Mesendoderm (in vitro differentiated cells): ENCODE measurements around the gene PPM1J.
A peak's percentile ranks its signal among the peaks of the same experiment; 100 is the strongest.

Source experiments
- DNase-seq: peaks from one replicate; pipeline ENCODE4 v3.0.0; 2013
- H2AK5ac ChIP-seq: 2 replicates; pipeline ENCODE4 v1.6.1; 2013; ENCODE audit warnings: low read length, inconsistent platforms
- H2BK120ac ChIP-seq: 2 replicates; pipeline ENCODE4 v1.6.1; 2013; ENCODE audit warnings: low read depth, mild to moderate bottlenecking, low read length, moderate library complexity, mixed read lengths
- H2BK15ac ChIP-seq: replicated peaks from 2 replicates; pipeline ENCODE4 v1.6.1; 2013; ENCODE audit warnings: low read depth, mild to moderate bottlenecking, moderate library complexity
- H2BK5ac ChIP-seq: 2 replicates; pipeline ENCODE4 v1.6.1; 2013; ENCODE audit warnings: low read length, inconsistent platforms
- H3K18ac ChIP-seq: 2 replicates; pipeline ENCODE4 v1.6.1; 2013; ENCODE audit warnings: mild to moderate bottlenecking, low read length, mixed read lengths
- H3K23ac ChIP-seq: one replicate; pipeline ENCODE4 v1.6.1; 2013; ENCODE audit warnings: low read length
- H3K27ac ChIP-seq: 2 replicates; pipeline ENCODE4 v1.5.1; 2013; ENCODE audit warnings: low read depth, mild to moderate bottlenecking, inconsistent platforms, low read length, moderate library complexity
- H3K27me3 ChIP-seq: 2 replicates; pipeline ENCODE4 v1.6.1; 2013; ENCODE audit warnings: low read length, control low read depth, mild to moderate bottlenecking, inconsistent platforms; ENCODE audit not compliant: insufficient read depth, poor library complexity
- H3K36me3 ChIP-seq: 2 replicates; pipeline ENCODE4 v1.6.1; 2013; ENCODE audit warnings: low read length, inconsistent platforms; ENCODE audit not compliant: control insufficient read depth, insufficient read depth
- H3K4ac ChIP-seq: one replicate; pipeline ENCODE4 v1.6.1; 2013; ENCODE audit warnings: low read depth, mild to moderate bottlenecking, low read length, moderate library complexity
- H3K4me1 ChIP-seq: 2 replicates; pipeline ENCODE4 v1.6.1; 2013; ENCODE audit warnings: low read depth, low read length, inconsistent platforms; ENCODE audit not compliant: control insufficient read depth
- H3K4me2 ChIP-seq: 2 replicates; pipeline ENCODE4 v1.6.1; 2013; ENCODE audit warnings: low read length
- H3K4me3 ChIP-seq: 2 replicates; pipeline ENCODE4 v1.5.1; 2013; ENCODE audit warnings: mild to moderate bottlenecking, low read length
- H3K56ac ChIP-seq: one replicate; pipeline ENCODE4 v1.6.1; 2013; ENCODE audit warnings: low read length
- H3K79me1 ChIP-seq: 2 replicates; pipeline ENCODE4 v1.6.1; 2013; ENCODE audit warnings: low read length, inconsistent platforms
- H3K79me2 ChIP-seq: 2 replicates; pipeline ENCODE4 v1.6.1; 2013; ENCODE audit warnings: mild to moderate bottlenecking, low read length; ENCODE audit not compliant: control insufficient read depth, insufficient read depth
- H3K9ac ChIP-seq: 2 replicates; pipeline ENCODE4 v1.6.1; 2013; ENCODE audit warnings: low read length, inconsistent platforms
- H4K5ac ChIP-seq: one replicate; pipeline ENCODE4 v1.6.1; 2013; ENCODE audit warnings: low read length
- H4K8ac ChIP-seq: one replicate; pipeline ENCODE4 v1.6.1; 2013; ENCODE audit warnings: low read depth, mild to moderate bottlenecking, control low read depth, low read length, moderate library complexity
- WGBS: extraction: QIAGEN DNeasy Blood & Tissue Kit; methylation state at CpG from one replicate; pipeline ENCODE4 v1.1.7; 2013; ENCODE audit warnings: low lambda C conversion rate, missing lambda C conversion rate; ENCODE audit not compliant: insufficient coverage; ENCODE audit errors: extremely low coverage; 5-methylcytosine and 5-hydroxymethylcytosine counted together

The PPM1J gene

GRCh38 chr1:112748396-112748795, 33.3 kb upstream of the PPM1J start:
- no peak overlapping the region for H3K4ac ChIP-seq
- no peak overlapping the region for H2BK15ac ChIP-seq
- no CpG with 5 or more reads among the region's 12 CpGs for WGBS
- no peaks in the 10 kb centered on the region for H3K79me1 ChIP-seq
- no peak overlapping the region for H3K4me3 ChIP-seq
- no peak overlapping the region for H3K18ac ChIP-seq
- H3K4me2 ChIP-seq, result no peak overlapping the region
- H3K27me3 ChIP-seq, result peaks cover 2% of the 10 kb centered on the region
- no peak overlapping the region for H2BK120ac ChIP-seq
- H3K9ac ChIP-seq, result no peak overlapping the region
- no peak overlapping the region for H2BK5ac ChIP-seq
- H3K79me2 ChIP-seq, result no peaks in the 10 kb centered on the region
- no peak overlapping the region for H4K8ac ChIP-seq
- no peaks in the 10 kb centered on the region for H3K4me1 ChIP-seq
- no peak overlapping the region for H3K56ac ChIP-seq
- H4K5ac ChIP-seq, result no peak overlapping the region
- no peak overlapping the region for H3K23ac ChIP-seq
- no peaks in the 10 kb centered on the region for H3K36me3 ChIP-seq
- no peak overlapping the region for H3K27ac ChIP-seq
- no peak for DNase-seq
- H2AK5ac ChIP-seq, result no peak overlapping the region

GRCh38 chr1:112744009-112744578, 29.0 kb upstream of the PPM1J start:
- H3K4ac ChIP-seq, result no peak overlapping the region
- no peak overlapping the region for H4K5ac ChIP-seq
- H3K27ac ChIP-seq, result no peak overlapping the region
- peak overlapping the region; percentile 59 for H3K9ac ChIP-seq
- H3K79me2 ChIP-seq, result no peaks in the 10 kb centered on the region
- H3K4me2 ChIP-seq, result peak overlapping the region; percentile 59
- H3K36me3 ChIP-seq, result no peaks in the 10 kb centered on the region
- no CpG with 5 or more reads among the region's 58 CpGs for WGBS
- no peak overlapping the region for H3K23ac ChIP-seq
- H3K27me3 ChIP-seq, result peaks cover 2% of the 10 kb centered on the region
- DNase-seq, result peak; percentile 71
- H2BK5ac ChIP-seq, result no peak overlapping the region
- no peak overlapping the region for H3K4me3 ChIP-seq
- H3K4me1 ChIP-seq, result no peaks in the 10 kb centered on the region
- peak overlapping the region; percentile 40 for H3K56ac ChIP-seq
- no peaks in the 10 kb centered on the region for H3K79me1 ChIP-seq
- H4K8ac ChIP-seq, result no peak overlapping the region
- H2BK15ac ChIP-seq, result no peak overlapping the region
- no peak overlapping the region for H2AK5ac ChIP-seq
- no peak overlapping the region for H2BK120ac ChIP-seq
- no peak overlapping the region for H3K18ac ChIP-seq

GRCh38 chr1:112743174-112744008, 28.3 kb upstream of the PPM1J start:
- Histone ChIP-seq H3K36me3 (no peaks in the 10 kb centered on the region), H2BK15ac (no peak overlapping the region), H2AK5ac (no peak overlapping the region), H3K56ac (peak overlapping the region; percentile 40), H4K8ac (no peak overlapping the region), H3K79me1 (no peaks in the 10 kb centered on the region), H4K5ac (no peak overlapping the region), H3K4me3 (no peak overlapping the region), H3K79me2 (no peaks in the 10 kb centered on the region), H3K4me2 (peak overlapping the region; percentile 59), H3K27ac (no peak overlapping the region), H2BK120ac (no peak overlapping the region), H3K4me1 (no peaks in the 10 kb centered on the region), H3K9ac (peak overlapping the region; percentile 59), H3K18ac (no peak overlapping the region), H3K27me3 (peaks cover 2% of the 10 kb centered on the region), H3K4ac (no peak overlapping the region), H2BK5ac (no peak overlapping the region), H3K23ac (no peak overlapping the region)
- WGBS, result no CpG with 5 or more reads among the region's 54 CpGs
- peak; percentile 38 for DNase-seq

GRCh38 chr1:112737573-112737972, 22.4 kb upstream of the PPM1J start:
- H3K4me3 ChIP-seq, result no peak overlapping the region
- no peak overlapping the region for H4K8ac ChIP-seq
- no CpG with 5 or more reads among the region's 3 CpGs for WGBS
- no peak overlapping the region for H2BK15ac ChIP-seq
- DNase-seq, result no peak
- no peak overlapping the region for H3K27ac ChIP-seq
- no peaks in the 10 kb centered on the region for H3K79me2 ChIP-seq
- H3K27me3 ChIP-seq, result no peaks in the 10 kb centered on the region
- no peaks in the 10 kb centered on the region for H3K79me1 ChIP-seq
- no peak overlapping the region for H3K4me2 ChIP-seq
- no peak overlapping the region for H2AK5ac ChIP-seq
- no peak overlapping the region for H3K23ac ChIP-seq
- H3K9ac ChIP-seq, result no peak overlapping the region
- H3K56ac ChIP-seq, result no peak overlapping the region
- H3K36me3 ChIP-seq, result no peaks in the 10 kb centered on the region
- no peak overlapping the region for H3K18ac ChIP-seq
- H2BK5ac ChIP-seq, result no peak overlapping the region
- H4K5ac ChIP-seq, result no peak overlapping the region
- no peaks in the 10 kb centered on the region for H3K4me1 ChIP-seq
- no peak overlapping the region for H2BK120ac ChIP-seq
- no peak overlapping the region for H3K4ac ChIP-seq

GRCh38 chr1:112735752-112736151, 20.6 kb upstream of the PPM1J start:
- no peak overlapping the region for H2AK5ac ChIP-seq
- no peak overlapping the region for H4K5ac ChIP-seq
- H3K56ac ChIP-seq, result no peak overlapping the region
- WGBS, result no CpG with 5 or more reads among the region's 1 CpG
- H3K9ac ChIP-seq, result no peak overlapping the region
- no peak overlapping the region for H4K8ac ChIP-seq
- H3K27ac ChIP-seq, result no peak overlapping the region
- H3K18ac ChIP-seq, result no peak overlapping the region
- no peaks in the 10 kb centered on the region for H3K36me3 ChIP-seq
- H3K79me1 ChIP-seq, result no peaks in the 10 kb centered on the region
- H3K4me3 ChIP-seq, result no peak overlapping the region
- H3K23ac ChIP-seq, result no peak overlapping the region
- H2BK120ac ChIP-seq, result no peak overlapping the region
- no peaks in the 10 kb centered on the region for H3K27me3 ChIP-seq
- H3K4ac ChIP-seq, result no peak overlapping the region
- no peak overlapping the region for H3K4me2 ChIP-seq
- H3K79me2 ChIP-seq, result no peaks in the 10 kb centered on the region
- no peak overlapping the region for H2BK5ac ChIP-seq
- H3K4me1 ChIP-seq, result no peaks in the 10 kb centered on the region
- no peak overlapping the region for H2BK15ac ChIP-seq
- no peak for DNase-seq
